Suprapubic skin (tissue), 4 donors: Measurements from ENCODE around the gene MARCO. TPM values are rescaled to one million over a fixed set of nuclear protein-coding genes. Genes with fewer than 3 reads are reported as not detected.

ENCODE experiments used
- DNase-seq, 2 donors: peaks; one replicate each; pipeline ENCODE4 v3.0.0-alpha.2; 2019; ENCODE audit warnings: low spot score in 2 of 2
- H3K27ac ChIP-seq: fragments of 200-600 bp; sonication (generic); one replicate; pipeline ENCODE4 v1.5.1; 2019
- H3K27me3 ChIP-seq: fragments of 200-600 bp; sonication (generic); one replicate; pipeline ENCODE4 v1.5.1; 2019
- H3K36me3 ChIP-seq: fragments of 200-600 bp; sonication (generic); one replicate; pipeline ENCODE4 v1.5.1; 2019
- H3K4me1 ChIP-seq: fragments of 200-600 bp; sonication (generic); one replicate; pipeline ENCODE4 v1.5.1; 2019
- H3K4me3 ChIP-seq: fragments of 200-600 bp; sonication (generic); one replicate; pipeline ENCODE4 v1.5.1; 2019; ENCODE audit warnings: mild to moderate bottlenecking
- H3K9me3 ChIP-seq: fragments of 200-600 bp; sonication (generic); one replicate; pipeline ENCODE4 v1.5.1; 2019
- EP300 ChIP-seq: sonication (generic); formaldehyde crosslinking; IDR thresholded peaks from one replicate; pipeline ENCODE4 v1.6.1; 2017; ENCODE audit warnings: antibody characterized with exemption
- POLR2A ChIP-seq, 2 donors: fragments of 450-650 bp; IDR thresholded peaks; one replicate each; pipeline ENCODE4 v1.6.1; 2017; ENCODE audit warnings: antibody characterized with exemption in 2 of 2, mild to moderate bottlenecking in 2 of 2, moderate library complexity in 2 of 2
- POLR2AphosphoS5 ChIP-seq, 3 donors: sonication (generic); formaldehyde crosslinking; IDR thresholded peaks; one replicate each; pipeline ENCODE4 v1.6.1; 2017; ENCODE audit warnings: antibody characterized with exemption in 3 of 3
- WGBS: methylation state at CpG from one replicate; pipeline ENCODE4 v1.1.5; 2018; 5-methylcytosine and 5-hydroxymethylcytosine counted together
- total RNA-seq, 4 donors: library from RNA; depleted of rRNA; stranded (reverse); fragments of >200 nt; gene quantifications; one replicate each; pipeline ENCODE4 v1.1.0, GENCODE V29; 2016
- TF ChIP-seq, protein P1 (sequence below), 2 donors: fragments of 200-600 bp in 1 of 2; fragments of 450-650 bp in 1 of 2; sonication (generic) in 1 of 2; IDR thresholded peaks; one replicate each; pipeline ENCODE4 v1.5.1; 2016 to 2019; ENCODE audit warnings: antibody characterized with exemption in 2 of 2, mild to moderate bottlenecking in 1 of 2, moderate library complexity in 1 of 2

MARCO gene
- total RNA-seq, 4 donors from 2014 or later = 0.68 to 9.1 (median 1.3) TPM

DNA sequence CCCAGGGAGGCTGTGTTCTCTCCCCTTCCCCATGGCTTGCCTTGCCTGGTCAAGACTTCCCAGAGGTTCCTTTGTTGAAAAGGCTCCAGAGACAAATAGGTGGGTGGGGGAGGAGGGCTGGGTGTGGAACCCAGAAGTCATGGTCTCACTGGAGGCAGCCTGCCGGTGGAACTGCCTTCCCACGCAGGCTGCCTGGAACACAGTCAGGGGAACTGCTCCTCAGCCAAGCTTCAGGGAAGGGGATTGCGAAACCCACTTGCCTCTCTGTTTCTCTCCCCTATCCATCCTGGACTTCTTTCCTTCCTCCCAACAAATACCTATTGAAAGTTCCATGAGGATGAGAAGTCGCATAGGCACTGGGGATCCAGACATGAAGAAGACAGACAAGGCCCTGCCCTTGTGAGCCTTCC is 31.6 kb downstream of the MARCO start:
- Histone ChIP-seq H3K9me3 (no peaks in the 10 kb centered on the region), H3K36me3 (no peaks in the 10 kb centered on the region), H3K27me3 (peaks cover 13% of the 10 kb centered on the region), H3K27ac (peak overlapping the region; percentile 38), H3K4me3 (no peak overlapping the region), H3K4me1 (peaks cover 17% of the 10 kb centered on the region)
- peak in 1 of 2 donors; percentile 62 for DNase-seq
- TF ChIP-seq, protein P1, sequence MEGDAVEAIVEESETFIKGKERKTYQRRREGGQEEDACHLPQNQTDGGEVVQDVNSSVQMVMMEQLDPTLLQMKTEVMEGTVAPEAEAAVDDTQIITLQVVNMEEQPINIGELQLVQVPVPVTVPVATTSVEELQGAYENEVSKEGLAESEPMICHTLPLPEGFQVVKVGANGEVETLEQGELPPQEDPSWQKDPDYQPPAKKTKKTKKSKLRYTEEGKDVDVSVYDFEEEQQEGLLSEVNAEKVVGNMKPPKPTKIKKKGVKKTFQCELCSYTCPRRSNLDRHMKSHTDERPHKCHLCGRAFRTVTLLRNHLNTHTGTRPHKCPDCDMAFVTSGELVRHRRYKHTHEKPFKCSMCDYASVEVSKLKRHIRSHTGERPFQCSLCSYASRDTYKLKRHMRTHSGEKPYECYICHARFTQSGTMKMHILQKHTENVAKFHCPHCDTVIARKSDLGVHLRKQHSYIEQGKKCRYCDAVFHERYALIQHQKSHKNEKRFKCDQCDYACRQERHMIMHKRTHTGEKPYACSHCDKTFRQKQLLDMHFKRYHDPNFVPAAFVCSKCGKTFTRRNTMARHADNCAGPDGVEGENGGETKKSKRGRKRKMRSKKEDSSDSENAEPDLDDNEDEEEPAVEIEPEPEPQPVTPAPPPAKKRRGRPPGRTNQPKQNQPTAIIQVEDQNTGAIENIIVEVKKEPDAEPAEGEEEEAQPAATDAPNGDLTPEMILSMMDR (IDR thresholded peaks at IDR 0.05) = no peak
- no peak for TF ChIP-seq EP300
- no peak for TF ChIP-seq POLR2AphosphoS5 (IDR thresholded peaks at IDR 0.05)
- TF ChIP-seq POLR2A (IDR thresholded peaks at IDR 0.05) = no peak
- WGBS = 50% methylated on average over 4 of the region's 4 CpGs

GRCh38 chr2:118974103-118974993 is 32.4 kb downstream of the MARCO start:
- H3K4me3 ChIP-seq = no peak overlapping the region
- DNase-seq = peak in 1 of 2 donors; percentile 78
- H3K4me1 ChIP-seq = peaks cover 17% of the 10 kb centered on the region
- no peak for TF ChIP-seq POLR2A (IDR thresholded peaks at IDR 0.05)
- TF ChIP-seq, protein P1 (IDR thresholded peaks at IDR 0.05) = no peak
- TF ChIP-seq EP300 = no peak
- no peak for TF ChIP-seq POLR2AphosphoS5 (IDR thresholded peaks at IDR 0.05)
- no peak overlapping the region for H3K27ac ChIP-seq
- 70% methylated on average over 10 of the region's 13 CpGs for WGBS
- no peaks in the 10 kb centered on the region for H3K36me3 ChIP-seq
- H3K9me3 ChIP-seq = no peaks in the 10 kb centered on the region
- H3K27me3 ChIP-seq = peaks cover 13% of the 10 kb centered on the region

DNA sequence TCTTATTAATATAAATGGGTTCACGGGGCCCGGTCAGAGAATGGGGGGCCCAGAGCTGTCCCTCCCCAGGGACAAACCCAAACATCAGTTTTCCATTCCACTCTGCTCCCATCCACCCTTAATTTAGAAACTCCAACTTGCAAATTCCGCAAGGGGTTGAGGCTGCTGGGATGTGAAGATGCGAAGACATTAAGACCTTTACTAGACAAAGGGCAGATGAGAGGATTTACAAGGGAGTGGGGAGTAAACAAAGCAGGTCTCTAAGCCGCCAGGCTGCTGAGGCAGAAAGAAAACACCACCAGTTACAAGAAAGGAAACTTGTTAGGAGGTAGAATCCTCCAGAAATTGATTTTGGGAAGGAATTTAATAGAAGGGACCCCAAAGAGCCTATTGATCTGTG is 33.1 kb downstream of the MARCO start:
- peak in 1 of 2 donors; percentile 17 for DNase-seq
- TF ChIP-seq, protein P1 (IDR thresholded peaks at IDR 0.05) = no peak
- TF ChIP-seq POLR2A (IDR thresholded peaks at IDR 0.05) = no peak
- no peak for TF ChIP-seq EP300
- 89% methylated on average over 5 of the region's 5 CpGs for WGBS

GRCh38 chr2:118978064-118978463 is 36.1 kb downstream of the MARCO start:
- WGBS = 84% methylated on average over 2 of the region's 2 CpGs
- TF ChIP-seq POLR2AphosphoS5 (IDR thresholded peaks at IDR 0.05) (no peak), POLR2A (IDR thresholded peaks at IDR 0.05) (no peak)
- TF ChIP-seq, protein P1 (IDR thresholded peaks at IDR 0.05) = no peak
- DNase-seq = no peak
- Histone ChIP-seq H3K36me3 (no peaks in the 10 kb centered on the region), H3K9me3 (no peaks in the 10 kb centered on the region), H3K4me1 (peaks cover 9% of the 10 kb centered on the region), H3K27ac (no peak overlapping the region), H3K4me3 (no peak overlapping the region), H3K27me3 (peaks cover 13% of the 10 kb centered on the region)

More for the DNA sequence above, 33.1 kb downstream of the MARCO start:
- Histone ChIP-seq H3K27ac (no peak overlapping the region), H3K4me3 (no peak overlapping the region), H3K4me1 (peaks cover 15% of the 10 kb centered on the region), H3K9me3 (no peaks in the 10 kb centered on the region), H3K27me3 (peaks cover 13% of the 10 kb centered on the region), H3K36me3 (no peaks in the 10 kb centered on the region)

- no peak for TF ChIP-seq POLR2AphosphoS5 (IDR thresholded peaks at IDR 0.05)
- Histone ChIP-seq H3K27ac (no peak overlapping the region), H3K9me3 (no peaks in the 10 kb centered on the region), H3K4me3 (no peak overlapping the region), H3K27me3 (peaks cover 11% of the 10 kb centered on the region), H3K4me1 (peaks cover under 1% of the 10 kb centered on the region), H3K36me3 (no peaks in the 10 kb centered on the region)
- WGBS = 76% methylated on average over 5 of the region's 5 CpGs
- no peak for DNase-seq
These were observed 37.3 kb downstream of the MARCO start for GRCh38 chr2:118979152-118979861.
